Esophagus muscularis mucosa (tissue), 4 donors: Measurements from ENCODE around the gene TMEM255B. TPM values are rescaled to one million over a fixed set of nuclear protein-coding genes. Genes with fewer than 3 reads are reported as not detected.

Experiments
- DNase-seq: peaks from one replicate; pipeline ENCODE4 v3.0.0-alpha.2; 2017; ENCODE audit errors: extremely low spot score
- H3K27ac ChIP-seq, 4 donors: fragments of 200-600 bp; sonication (generic); replicated peaks in 1 of 4; 1 replicate in 3 of 4; 2 replicates in 1 of 4; pipeline ENCODE4 v1.5.1; 2016 to 2019; ENCODE audit warnings: mild to moderate bottlenecking in 1 of 4
- H3K27me3 ChIP-seq, 4 donors: fragments of 200-600 bp; sonication (generic); one replicate each; pipeline versions ENCODE4 v1.5.1 to v1.6.0; 2016 to 2019
- H3K36me3 ChIP-seq, 4 donors: fragments of 200-600 bp; sonication (generic); one replicate each; pipeline ENCODE4 v1.5.1; 2016 to 2019
- H3K4me1 ChIP-seq, 4 donors: fragments of 200-600 bp; sonication (generic); one replicate each; pipeline ENCODE4 v1.5.1; 2016 to 2019
- H3K4me3 ChIP-seq, 4 donors: fragments of 200-600 bp; sonication (generic); 1 replicate in 2 of 4; 2 replicates in 2 of 4; pipeline ENCODE4 v1.5.1; 2016 to 2019; ENCODE audit warnings: mild to moderate bottlenecking in 4 of 4, moderate library complexity in 1 of 4
- H3K9me3 ChIP-seq, 4 donors: fragments of 200-600 bp; sonication (generic); 1 replicate in 3 of 4; 2 replicates in 1 of 4; pipeline ENCODE4 v1.5.1; 2016 to 2019
- EP300 ChIP-seq: sonication (generic); formaldehyde crosslinking; IDR thresholded peaks from one replicate; pipeline ENCODE4 v1.6.1; 2017; ENCODE audit warnings: antibody characterized with exemption
- POLR2A ChIP-seq: fragments of 450-650 bp; IDR thresholded peaks from one replicate; pipeline ENCODE4 v1.6.1; 2017; ENCODE audit warnings: antibody characterized with exemption, moderate library complexity, mild to moderate bottlenecking, low read depth
- POLR2AphosphoS5 ChIP-seq, 2 donors: sonication (generic); formaldehyde crosslinking; IDR thresholded peaks; one replicate each; pipeline ENCODE4 v1.6.1; 2017; ENCODE audit warnings: antibody characterized with exemption in 2 of 2
- WGBS: methylation state at CpG from one replicate; pipeline ENCODE4 v1.1.5; 2018; 5-methylcytosine and 5-hydroxymethylcytosine counted together
- intact Hi-C: fragments of 100-400 bp; cut with DNase I; formaldehyde crosslinking; loops from one replicate; pipeline ENCODE4 v1.15.1; 2023
- total RNA-seq, 4 donors: library from RNA; depleted of rRNA; stranded (reverse); fragments of >200 nt; gene quantifications; one replicate each; pipeline versions ENCODE4 v1.1.0 to v1.2.1, GENCODE V29; 2016
- TF ChIP-seq, protein P1 (sequence below), 3 experiments: fragments of 200-600 bp in 2 of 3; fragments of 450-650 bp in 1 of 3; sonication (generic) in 2 of 3; IDR thresholded peaks; one replicate each; pipeline ENCODE4 v1.5.1; 2017 to 2019; ENCODE audit warnings: antibody characterized with exemption in 3 of 3, mild to moderate bottlenecking in 2 of 3, moderate library complexity in 1 of 3

TMEM255B gene
- total RNA-seq, 4 donors from 2014 or later = 4.1 to 12.3 (median 10.7) TPM

DNA sequence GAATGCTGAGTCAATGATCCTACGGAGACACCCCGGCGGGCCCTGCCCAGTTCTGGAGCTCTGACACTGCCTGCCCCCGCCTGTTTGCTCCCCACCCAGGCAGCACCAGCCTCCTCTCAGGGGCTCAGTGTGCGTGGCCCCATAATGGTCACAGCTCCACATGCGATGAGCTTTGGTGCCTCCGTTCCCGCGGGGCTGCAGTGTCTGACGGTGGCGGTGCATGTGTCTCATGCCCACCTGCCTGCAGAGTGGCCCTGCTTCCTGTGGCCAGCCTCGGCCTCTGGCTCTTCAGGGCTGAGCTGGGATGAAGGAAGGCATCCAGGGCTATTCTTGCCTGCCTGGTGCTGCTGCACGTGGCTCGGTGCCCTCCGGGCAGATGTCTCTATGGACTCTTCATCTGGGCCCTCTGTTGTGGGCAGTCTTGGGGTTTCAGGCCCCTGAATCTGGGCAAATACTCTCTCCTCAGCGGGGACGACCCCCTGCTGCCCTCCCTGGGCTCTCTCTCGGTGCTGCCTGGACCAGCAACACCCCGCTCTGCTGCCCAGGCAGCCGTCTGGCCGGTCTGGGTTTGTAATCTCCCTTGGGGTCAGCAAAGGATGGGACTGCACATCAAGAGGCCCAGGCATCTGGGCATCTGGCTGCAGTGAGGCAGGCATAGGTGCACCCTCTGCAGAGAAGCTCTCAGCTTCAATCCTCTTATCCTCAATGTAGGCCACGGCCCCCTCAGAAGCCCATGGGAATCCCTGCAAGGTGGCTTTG, 19.3 kb upstream of the TMEM255B start:
- Histone ChIP-seq H3K4me1 (no peaks in the 10 kb centered on the region), H3K9me3 (no peaks in the 10 kb centered on the region), H3K36me3 (no peaks in the 10 kb centered on the region), H3K27me3 (peaks cover 0 to 25% (median 0%) of the 10 kb centered on the region in 4 donors), H3K27ac (no peak overlapping the region), H3K4me3 (no peak overlapping the region)
- TF ChIP-seq, protein P1, sequence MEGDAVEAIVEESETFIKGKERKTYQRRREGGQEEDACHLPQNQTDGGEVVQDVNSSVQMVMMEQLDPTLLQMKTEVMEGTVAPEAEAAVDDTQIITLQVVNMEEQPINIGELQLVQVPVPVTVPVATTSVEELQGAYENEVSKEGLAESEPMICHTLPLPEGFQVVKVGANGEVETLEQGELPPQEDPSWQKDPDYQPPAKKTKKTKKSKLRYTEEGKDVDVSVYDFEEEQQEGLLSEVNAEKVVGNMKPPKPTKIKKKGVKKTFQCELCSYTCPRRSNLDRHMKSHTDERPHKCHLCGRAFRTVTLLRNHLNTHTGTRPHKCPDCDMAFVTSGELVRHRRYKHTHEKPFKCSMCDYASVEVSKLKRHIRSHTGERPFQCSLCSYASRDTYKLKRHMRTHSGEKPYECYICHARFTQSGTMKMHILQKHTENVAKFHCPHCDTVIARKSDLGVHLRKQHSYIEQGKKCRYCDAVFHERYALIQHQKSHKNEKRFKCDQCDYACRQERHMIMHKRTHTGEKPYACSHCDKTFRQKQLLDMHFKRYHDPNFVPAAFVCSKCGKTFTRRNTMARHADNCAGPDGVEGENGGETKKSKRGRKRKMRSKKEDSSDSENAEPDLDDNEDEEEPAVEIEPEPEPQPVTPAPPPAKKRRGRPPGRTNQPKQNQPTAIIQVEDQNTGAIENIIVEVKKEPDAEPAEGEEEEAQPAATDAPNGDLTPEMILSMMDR (IDR thresholded peaks at IDR 0.05) = no peak
- no peak for DNase-seq
- intact Hi-C loops = no loop called here
- 100% methylated on average over 4 of the region's 22 CpGs for WGBS

DNA sequence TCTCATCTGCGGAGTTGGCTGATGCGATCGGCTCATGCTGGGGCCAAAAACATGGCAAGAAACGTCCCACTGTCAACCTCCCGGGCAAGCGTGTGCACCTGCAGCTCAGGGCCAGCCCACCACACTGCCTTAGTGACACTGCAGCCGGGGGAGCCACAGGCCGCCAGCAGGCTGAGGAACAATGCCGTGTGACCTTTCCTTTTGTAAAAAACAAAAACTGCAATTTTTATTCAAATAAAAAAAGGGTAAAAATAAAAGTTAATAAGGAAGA, 18.8 kb upstream of the TMEM255B start:
- Histone ChIP-seq H3K9me3 (no peaks in the 10 kb centered on the region), H3K36me3 (no peaks in the 10 kb centered on the region), H3K27me3 (peaks cover 0 to 25% (median 0%) of the 10 kb centered on the region in 4 donors), H3K4me1 (no peaks in the 10 kb centered on the region), H3K27ac (no peak overlapping the region), H3K4me3 (no peak overlapping the region)
- TF ChIP-seq POLR2A (no peak), EP300 (no peak)
- TF ChIP-seq, protein P1 (IDR thresholded peaks at IDR 0.05) = no peak
- no peak for DNase-seq
- 74% methylated on average over 6 of the region's 9 CpGs for WGBS
- intact Hi-C loops = no loop called here

GRCh38 chr13:113740661-113741060, 18.4 kb upstream of the TMEM255B start:
- Histone ChIP-seq H3K9me3 (no peaks in the 10 kb centered on the region), H3K4me3 (no peak overlapping the region), H3K36me3 (no peaks in the 10 kb centered on the region), H3K27ac (no peak overlapping the region), H3K4me1 (no peaks in the 10 kb centered on the region), H3K27me3 (peaks cover 0 to 25% (median 0%) of the 10 kb centered on the region in 4 donors)
- TF ChIP-seq POLR2A (no peak), POLR2AphosphoS5 (IDR thresholded peaks at IDR 0.05) (no peak), EP300 (no peak)
- TF ChIP-seq, protein P1 (IDR thresholded peaks at IDR 0.05) = no peak
- WGBS = 81% methylated on average over 16 of the region's 16 CpGs
- DNase-seq = no peak
- intact Hi-C loops = no loop called here

GRCh38 chr13:113741191-113741668, 17.8 kb upstream of the TMEM255B start:
- TF ChIP-seq, protein P1 (IDR thresholded peaks at IDR 0.05) = no peak
- TF ChIP-seq EP300 (no peak), POLR2A (no peak), POLR2AphosphoS5 (IDR thresholded peaks at IDR 0.05) (no peak)
- intact Hi-C loops = no loop called here
- no peaks in the 10 kb centered on the region for H3K4me1 ChIP-seq
- WGBS = 73% methylated on average over 15 of the region's 15 CpGs
- no peak overlapping the region for H3K27ac ChIP-seq
- no peak overlapping the region for H3K4me3 ChIP-seq
- peaks cover 0 to 25% (median 0%) of the 10 kb centered on the region in 4 donors for H3K27me3 ChIP-seq
- H3K9me3 ChIP-seq = no peaks in the 10 kb centered on the region
- no peak for DNase-seq
- H3K36me3 ChIP-seq = no peaks in the 10 kb centered on the region

- TF ChIP-seq, protein P1 (IDR thresholded peaks at IDR 0.05) = no peak
- TF ChIP-seq EP300 (no peak), POLR2AphosphoS5 (IDR thresholded peaks at IDR 0.05) (no peak), POLR2A (no peak)
- WGBS = 30% methylated on average over 8 of the region's 15 CpGs
- Histone ChIP-seq H3K27ac (no peak overlapping the region), H3K4me3 (no peak overlapping the region), H3K9me3 (no peaks in the 10 kb centered on the region), H3K27me3 (peaks cover 0 to 21% (median 0%) of the 10 kb centered on the region in 4 donors), H3K36me3 (no peaks in the 10 kb centered on the region), H3K4me1 (no peaks in the 10 kb centered on the region)
- intact Hi-C loops = no loop called here
- no peak for DNase-seq
Observed at GRCh38 chr13:113742000-113742441, 17.0 kb upstream of the TMEM255B start.
